Upper lobe of right lung (tissue), 1 donor: ENCODE data around the gene RNF112. TPM values are rescaled to one million over a fixed set of nuclear protein-coding genes. Genes with fewer than 3 reads are reported as not detected.

Experiments
- ATAC-seq: fragments of 200-7000 bp; cut with Tn5 transposase; one replicate; pipeline ENCODE4 v1.9.1; 2020; ENCODE audit warnings: mild to moderate bottlenecking, moderate library complexity
- DNase-seq: peaks from one replicate; pipeline ENCODE4 v3.0.0-alpha.2; 2020
- H3K27ac ChIP-seq: fragments of 200-600 bp; one replicate; pipeline ENCODE4 v1.8.0; 2022
- H3K27me3 ChIP-seq: fragments of 200-600 bp; one replicate; pipeline ENCODE4 v1.8.0; 2022; ENCODE audit warnings: mild to moderate bottlenecking
- H3K36me3 ChIP-seq: fragments of 200-600 bp; one replicate; pipeline ENCODE4 v1.8.0; 2022
- H3K4me1 ChIP-seq: fragments of 200-600 bp; one replicate; pipeline ENCODE4 v1.8.0; 2022
- H3K4me3 ChIP-seq: fragments of 200-600 bp; one replicate; pipeline ENCODE4 v1.8.0; 2022; ENCODE audit warnings: mild to moderate bottlenecking
- H3K9me3 ChIP-seq: fragments of 200-600 bp; one replicate; pipeline ENCODE4 v1.8.0; 2022
- CTCF ChIP-seq: fragments of 200-600 bp; IDR thresholded peaks from one replicate; pipeline ENCODE4 v1.8.0; 2022; ENCODE audit warnings: antibody characterized with exemption
- intact Hi-C: fragments of 100-400 bp; cut with DNase I; formaldehyde crosslinking; loops from one replicate; pipeline ENCODE4 v1.11.0; 2022
- total RNA-seq: library from RNA; stranded (reverse); fragmentation: NEBNext Ultra II Directional; extraction: Animal tissue kit (Norgen Biotek cat#: 25700); gene quantifications from one replicate; pipeline ENCODE4 v1.2.1, GENCODE V29; 2021
- donor health status: DM: no; HTN: yes; CAD: no; lungs with severe emphysema.

The RNF112 gene
- total RNA-seq, 1 donor from 2014 or later, result 1.6 TPM

GRCh38 chr17:19386051-19386929, 24.7 kb upstream of the RNF112 start:
- Histone ChIP-seq H3K27me3 (no peaks in the 10 kb centered on the region), H3K9me3 (no peaks in the 10 kb centered on the region), H3K36me3 (peaks cover 34% of the 10 kb centered on the region), H3K4me3 (peak overlapping the region; percentile 44), H3K4me1 (peaks cover 40% of the 10 kb centered on the region), H3K27ac (peak overlapping the region; percentile 89)
- DNase-seq (peak; percentile 83), ATAC-seq (peak; percentile 67)
- intact Hi-C loops, result no loop called here
- no peak for TF ChIP-seq CTCF

- TF ChIP-seq CTCF, result no peak
- DNase-seq (no peak), ATAC-seq (peak; percentile 14)
- intact Hi-C loops, result no loop called here
- H3K4me3 ChIP-seq, result peak within 1 kb of the TSS; percentile 44
- peak within 1 kb of the TSS; percentile 89 for H3K27ac ChIP-seq
- peaks cover 27% of the 10 kb centered on the region for H3K36me3 ChIP-seq
- H3K27me3 ChIP-seq, result no peaks in the 10 kb centered on the region
- peaks cover 40% of the 10 kb centered on the region for H3K4me1 ChIP-seq
- no peaks in the 10 kb centered on the region for H3K9me3 ChIP-seq
Observed at GRCh38 chr17:19386974-19387920, 23.8 kb upstream of the RNF112 start, which contains the start of gene MFAP4. MFAP4 (minus strand) TSS chr17:19387190; CDS start chr17:19387155, 35 bp downstream.

- Histone ChIP-seq H3K4me1 (peaks cover 40% of the 10 kb centered on the region), H3K27me3 (no peaks in the 10 kb centered on the region), H3K4me3 (no peak overlapping the region), H3K27ac (peak overlapping the region; percentile 89), H3K36me3 (peaks cover 19% of the 10 kb centered on the region), H3K9me3 (no peaks in the 10 kb centered on the region)
- ATAC-seq, result peak; percentile 6
- TF ChIP-seq CTCF, result no peak
- DNase-seq, result no peak
- intact Hi-C loops, result no loop called here
Observed at GRCh38 chr17:19387921-19388521, 23.0 kb upstream of the RNF112 start.

GRCh38 chr17:19388791-19389785, 21.9 kb upstream of the RNF112 start:
- no peak for TF ChIP-seq CTCF
- ATAC-seq, result no peak
- Histone ChIP-seq H3K4me3 (no peak overlapping the region), H3K4me1 (peaks cover 35% of the 10 kb centered on the region), H3K36me3 (peaks cover 9% of the 10 kb centered on the region), H3K27ac (peak overlapping the region; percentile 89), H3K9me3 (no peaks in the 10 kb centered on the region), H3K27me3 (no peaks in the 10 kb centered on the region)
- intact Hi-C loops, result no loop called here
- DNase-seq, result no peak
